ENCODE data around the gene APLN. TPM values are rescaled to one million over a fixed set of nuclear protein-coding genes. Genes with fewer than 3 reads are reported as not detected.

APLN gene
- polyA plus RNA-seq, 1 experiment, result 0.21 TPM

GRCh38 chrX:129651756-129652564, 2.8 kb downstream of the APLN start:
- TF ChIP-seq CTCF (IDR thresholded peaks at IDR 0.05; ENCODE audit: low read depth, low read length), result no peak
- ChIA-PET POLR2A (no interaction called here), CTCF (no interaction called here)
- no peak overlapping the region for H3K4me3 ChIP-seq (ENCODE audit: low read depth, low read length)
- DNase-seq (ENCODE audit: low read depth, low spot score), result no peak
- no peaks in the 10 kb centered on the region for H3K27me3 ChIP-seq (ENCODE audit: control insufficient read depth, insufficient read depth, low read length)
- H3K9me3 ChIP-seq (ENCODE audit: control insufficient read depth, insufficient read depth, low read length), result no peaks in the 10 kb centered on the region
- H3K27ac ChIP-seq (ENCODE audit: low read depth, low read length), result no peak overlapping the region

GRCh38 chrX:129650821-129651510, 3.8 kb downstream of the APLN start:
- no peaks in the 10 kb centered on the region for H3K27me3 ChIP-seq (ENCODE audit: control insufficient read depth, insufficient read depth, low read length)
- POLR2A ChIA-PET, result no interaction called here
- H3K27ac ChIP-seq (ENCODE audit: low read depth, low read length), result no peak overlapping the region
- H3K4me3 ChIP-seq (ENCODE audit: low read depth, low read length), result no peak overlapping the region
- H3K9me3 ChIP-seq (ENCODE audit: control insufficient read depth, insufficient read depth, low read length), result no peaks in the 10 kb centered on the region
- CTCF ChIA-PET, result interaction anchor here (1.5 kb wide), 1 partner anchor 75 kb away, joined by 3 read pairs; no protein-coding TSS in a partner anchor
- no peak for TF ChIP-seq CTCF (IDR thresholded peaks at IDR 0.05; ENCODE audit: low read depth, low read length)
- DNase-seq (ENCODE audit: low read depth, low spot score), result no peak

- ChIA-PET CTCF (interaction anchor here (1.5 kb wide), 1 partner anchor 76 kb away, joined by 3 read pairs; no protein-coding TSS in a partner anchor), POLR2A (no interaction called here)
- no peak for DNase-seq (ENCODE audit: low read depth, low spot score)
- no peaks in the 10 kb centered on the region for H3K27me3 ChIP-seq (ENCODE audit: control insufficient read depth, insufficient read depth, low read length)
- no peak overlapping the region for H3K4me3 ChIP-seq (ENCODE audit: low read depth, low read length)
- H3K27ac ChIP-seq (ENCODE audit: low read depth, low read length), result no peak overlapping the region
- no peak for TF ChIP-seq CTCF (IDR thresholded peaks at IDR 0.05; ENCODE audit: low read depth, low read length)
- H3K9me3 ChIP-seq (ENCODE audit: control insufficient read depth, insufficient read depth, low read length), result no peaks in the 10 kb centered on the region
Observed at GRCh38 chrX:129650183-129650689, 4.5 kb downstream of the APLN start.

- no peaks in the 10 kb centered on the region for H3K27me3 ChIP-seq (ENCODE audit: control insufficient read depth, insufficient read depth, low read length)
- H3K4me3 ChIP-seq (ENCODE audit: low read depth, low read length), result no peak overlapping the region
- H3K27ac ChIP-seq (ENCODE audit: low read depth, low read length), result no peak overlapping the region
- no peak for TF ChIP-seq CTCF (IDR thresholded peaks at IDR 0.05; ENCODE audit: low read depth, low read length)
- no peak for DNase-seq (ENCODE audit: low read depth, low spot score)
- H3K9me3 ChIP-seq (ENCODE audit: control insufficient read depth, insufficient read depth, low read length), result no peaks in the 10 kb centered on the region
- ChIA-PET CTCF (interaction anchor here (1.5 kb wide), 1 partner anchor 77 kb away, joined by 3 read pairs; no protein-coding TSS in a partner anchor), POLR2A (no interaction called here)
Observed at GRCh38 chrX:129649268-129650182, 5.2 kb downstream of the APLN start.
